Mesendoderm (in vitro differentiated cells): Measurements from ENCODE around the gene TBX2. TPM values are rescaled to one million over a fixed set of nuclear protein-coding genes. Genes with fewer than 3 reads are reported as not detected.

Experiments used
- DNase-seq: peaks from one replicate; pipeline ENCODE4 v3.0.0; 2013
- H2AK5ac ChIP-seq: 2 replicates; pipeline ENCODE4 v1.6.1; 2013; ENCODE audit warnings: low read length, inconsistent platforms
- H2BK120ac ChIP-seq: 2 replicates; pipeline ENCODE4 v1.6.1; 2013; ENCODE audit warnings: low read depth, mild to moderate bottlenecking, low read length, moderate library complexity, mixed read lengths
- H2BK15ac ChIP-seq: replicated peaks from 2 replicates; pipeline ENCODE4 v1.6.1; 2013; ENCODE audit warnings: low read depth, mild to moderate bottlenecking, moderate library complexity
- H2BK5ac ChIP-seq: 2 replicates; pipeline ENCODE4 v1.6.1; 2013; ENCODE audit warnings: low read length, inconsistent platforms
- H3K18ac ChIP-seq: 2 replicates; pipeline ENCODE4 v1.6.1; 2013; ENCODE audit warnings: mild to moderate bottlenecking, low read length, mixed read lengths
- H3K23ac ChIP-seq: one replicate; pipeline ENCODE4 v1.6.1; 2013; ENCODE audit warnings: low read length
- H3K27ac ChIP-seq: 2 replicates; pipeline ENCODE4 v1.5.1; 2013; ENCODE audit warnings: low read depth, mild to moderate bottlenecking, inconsistent platforms, low read length, moderate library complexity
- H3K27me3 ChIP-seq: 2 replicates; pipeline ENCODE4 v1.6.1; 2013; ENCODE audit warnings: low read length, control low read depth, mild to moderate bottlenecking, inconsistent platforms; ENCODE audit not compliant: insufficient read depth, poor library complexity
- H3K36me3 ChIP-seq: 2 replicates; pipeline ENCODE4 v1.6.1; 2013; ENCODE audit warnings: low read length, inconsistent platforms; ENCODE audit not compliant: control insufficient read depth, insufficient read depth
- H3K4ac ChIP-seq: one replicate; pipeline ENCODE4 v1.6.1; 2013; ENCODE audit warnings: low read depth, mild to moderate bottlenecking, low read length, moderate library complexity
- H3K4me1 ChIP-seq: 2 replicates; pipeline ENCODE4 v1.6.1; 2013; ENCODE audit warnings: low read depth, low read length, inconsistent platforms; ENCODE audit not compliant: control insufficient read depth
- H3K4me2 ChIP-seq: 2 replicates; pipeline ENCODE4 v1.6.1; 2013; ENCODE audit warnings: low read length
- H3K4me3 ChIP-seq: 2 replicates; pipeline ENCODE4 v1.5.1; 2013; ENCODE audit warnings: mild to moderate bottlenecking, low read length
- H3K56ac ChIP-seq: one replicate; pipeline ENCODE4 v1.6.1; 2013; ENCODE audit warnings: low read length
- H3K79me1 ChIP-seq: 2 replicates; pipeline ENCODE4 v1.6.1; 2013; ENCODE audit warnings: low read length, inconsistent platforms
- H3K79me2 ChIP-seq: 2 replicates; pipeline ENCODE4 v1.6.1; 2013; ENCODE audit warnings: mild to moderate bottlenecking, low read length; ENCODE audit not compliant: control insufficient read depth, insufficient read depth
- H3K9ac ChIP-seq: 2 replicates; pipeline ENCODE4 v1.6.1; 2013; ENCODE audit warnings: low read length, inconsistent platforms
- H4K5ac ChIP-seq: one replicate; pipeline ENCODE4 v1.6.1; 2013; ENCODE audit warnings: low read length
- H4K8ac ChIP-seq: one replicate; pipeline ENCODE4 v1.6.1; 2013; ENCODE audit warnings: low read depth, mild to moderate bottlenecking, control low read depth, low read length, moderate library complexity
- WGBS: extraction: QIAGEN DNeasy Blood & Tissue Kit; methylation state at CpG from one replicate; pipeline ENCODE4 v1.1.7; 2013; ENCODE audit warnings: low lambda C conversion rate, missing lambda C conversion rate; ENCODE audit not compliant: insufficient coverage; ENCODE audit errors: extremely low coverage; 5-methylcytosine and 5-hydroxymethylcytosine counted together
- polyA plus RNA-seq, 2 experiments: library from polyadenylated mRNA; stranded (reverse); fragments of 200-250 nt; gene quantifications; one replicate each; pipeline ENCODE4 v1.2.3, GENCODE V29; 2013

The TBX2 gene
- 0.01 TPM for polyA plus RNA-seq (2013, experiment 1 of 2)
- polyA plus RNA-seq (2013, experiment 2 of 2) = 0.01 TPM

- Histone ChIP-seq H3K27me3 (peaks cover 65% of the 10 kb centered on the region), H3K9ac (peak within 1 kb of the TSS; percentile 44), H2BK5ac (no peak within 1 kb of the TSS), H3K4me3 (no peak within 1 kb of the TSS), H2BK120ac (no peak within 1 kb of the TSS), H3K23ac (no peak within 1 kb of the TSS), H3K18ac (no peak within 1 kb of the TSS), H3K79me1 (no peaks in the 10 kb centered on the region), H2BK15ac (no peak within 1 kb of the TSS), H2AK5ac (no peak within 1 kb of the TSS), H3K56ac (peak within 1 kb of the TSS; percentile 73), H4K8ac (no peak within 1 kb of the TSS), H4K5ac (no peak within 1 kb of the TSS), H3K4me2 (peak within 1 kb of the TSS; percentile 57), H3K36me3 (no peaks in the 10 kb centered on the region), H3K79me2 (no peaks in the 10 kb centered on the region), H3K4ac (no peak within 1 kb of the TSS), H3K27ac (no peak within 1 kb of the TSS), H3K4me1 (peaks cover 2% of the 10 kb centered on the region)
- DNase-seq = peak; percentile 87
- WGBS = no CpG with 5 or more reads among the region's 98 CpGs
Measured at GRCh38 chr17:61399131-61400065, at the start of gene TBX2. TSS of gene TBX2 (plus strand) at chr17:61399843. CDS start at chr17:61400177, 334 bp downstream.

- H3K18ac ChIP-seq = no peak overlapping the region
- DNase-seq = no peak
- no peak overlapping the region for H2BK120ac ChIP-seq
- no peak overlapping the region for H4K5ac ChIP-seq
- no peaks in the 10 kb centered on the region for H3K79me1 ChIP-seq
- no peak overlapping the region for H4K8ac ChIP-seq
- H2AK5ac ChIP-seq = peak overlapping the region; percentile 28
- no peak overlapping the region for H3K4me2 ChIP-seq
- no peak overlapping the region for H3K56ac ChIP-seq
- H3K4ac ChIP-seq = no peak overlapping the region
- no peak overlapping the region for H3K9ac ChIP-seq
- H3K79me2 ChIP-seq = no peaks in the 10 kb centered on the region
- H2BK15ac ChIP-seq = no peak overlapping the region
- no CpG with 5 or more reads among the region's 5 CpGs for WGBS
- no peak overlapping the region for H3K27ac ChIP-seq
- H3K27me3 ChIP-seq = no peaks in the 10 kb centered on the region
- peaks cover 5% of the 10 kb centered on the region for H3K4me1 ChIP-seq
- H2BK5ac ChIP-seq = no peak overlapping the region
- no peak overlapping the region for H3K23ac ChIP-seq
- H3K4me3 ChIP-seq = no peak overlapping the region
- no peaks in the 10 kb centered on the region for H3K36me3 ChIP-seq
Measured at GRCh38 chr17:61351745-61352407, 47.8 kb upstream of the TBX2 start.

- no peaks in the 10 kb centered on the region for H3K79me2 ChIP-seq
- H3K79me1 ChIP-seq = no peaks in the 10 kb centered on the region
- no CpG with 5 or more reads among the region's 7 CpGs for WGBS
- H3K4me1 ChIP-seq = peaks cover 5% of the 10 kb centered on the region
- H3K56ac ChIP-seq = no peak overlapping the region
- H3K4me2 ChIP-seq = no peak overlapping the region
- H3K18ac ChIP-seq = no peak overlapping the region
- no peak overlapping the region for H3K27ac ChIP-seq
- H3K4me3 ChIP-seq = no peak overlapping the region
- H2BK5ac ChIP-seq = no peak overlapping the region
- no peak overlapping the region for H3K23ac ChIP-seq
- no peak for DNase-seq
- H2BK120ac ChIP-seq = no peak overlapping the region
- H3K27me3 ChIP-seq = no peaks in the 10 kb centered on the region
- no peak overlapping the region for H4K8ac ChIP-seq
- H3K36me3 ChIP-seq = no peaks in the 10 kb centered on the region
- no peak overlapping the region for H3K9ac ChIP-seq
- H2AK5ac ChIP-seq = no peak overlapping the region
- H3K4ac ChIP-seq = no peak overlapping the region
- no peak overlapping the region for H4K5ac ChIP-seq
- no peak overlapping the region for H2BK15ac ChIP-seq
Measured at GRCh38 chr17:61352408-61352770, 47.3 kb upstream of the TBX2 start.

- H3K79me1 ChIP-seq = no peaks in the 10 kb centered on the region
- no peaks in the 10 kb centered on the region for H3K79me2 ChIP-seq
- no peak overlapping the region for H3K18ac ChIP-seq
- H4K5ac ChIP-seq = no peak overlapping the region
- DNase-seq = peak; percentile 63
- no peak overlapping the region for H3K4me2 ChIP-seq
- WGBS = no CpG with 5 or more reads among the region's 12 CpGs
- H2BK5ac ChIP-seq = no peak overlapping the region
- no peak overlapping the region for H3K9ac ChIP-seq
- no peak overlapping the region for H2BK120ac ChIP-seq
- no peaks in the 10 kb centered on the region for H3K27me3 ChIP-seq
- H3K4me1 ChIP-seq = peaks cover 5% of the 10 kb centered on the region
- no peak overlapping the region for H2AK5ac ChIP-seq
- H4K8ac ChIP-seq = no peak overlapping the region
- H3K27ac ChIP-seq = no peak overlapping the region
- H2BK15ac ChIP-seq = no peak overlapping the region
- H3K4me3 ChIP-seq = no peak overlapping the region
- no peak overlapping the region for H3K4ac ChIP-seq
- H3K56ac ChIP-seq = no peak overlapping the region
- no peaks in the 10 kb centered on the region for H3K36me3 ChIP-seq
- H3K23ac ChIP-seq = no peak overlapping the region
Measured at GRCh38 chr17:61352781-61353491, 46.7 kb upstream of the TBX2 start.

- no peak overlapping the region for H3K27ac ChIP-seq
- no peak overlapping the region for H4K5ac ChIP-seq
- no peak overlapping the region for H2BK120ac ChIP-seq
- H3K4me1 ChIP-seq = peaks cover 5% of the 10 kb centered on the region
- H3K9ac ChIP-seq = no peak overlapping the region
- no peaks in the 10 kb centered on the region for H3K36me3 ChIP-seq
- no peak overlapping the region for H3K23ac ChIP-seq
- no peak overlapping the region for H3K56ac ChIP-seq
- H3K79me1 ChIP-seq = no peaks in the 10 kb centered on the region
- H3K18ac ChIP-seq = no peak overlapping the region
- DNase-seq = no peak
- no peak overlapping the region for H4K8ac ChIP-seq
- no peaks in the 10 kb centered on the region for H3K79me2 ChIP-seq
- no peak overlapping the region for H3K4me3 ChIP-seq
- H3K4ac ChIP-seq = no peak overlapping the region
- H3K4me2 ChIP-seq = no peak overlapping the region
- no CpG with 5 or more reads among the region's 12 CpGs for WGBS
- H3K27me3 ChIP-seq = no peaks in the 10 kb centered on the region
- H2AK5ac ChIP-seq = no peak overlapping the region
- no peak overlapping the region for H2BK15ac ChIP-seq
- no peak overlapping the region for H2BK5ac ChIP-seq
Measured at GRCh38 chr17:61353615-61354014, 46.0 kb upstream of the TBX2 start.
